ENCODE measurements around the gene CNGA4.
"Not testable (repeated sequence)": the region's sequence is repeated elsewhere in the genome, so short reads cannot be mapped to it uniquely, and the experiment has no call there.

CNGA4 gene

GRCh38 chr11:6263662-6264061 lies 24.8 kb downstream of the CNGA4 start:
- no peak for DNase-seq (ENCODE audit: low read depth)

- DNase-seq (ENCODE audit: low read depth): no peak
These were observed 29.9 kb downstream of the CNGA4 start for GRCh38 chr11:6268820-6269219.

DNA sequence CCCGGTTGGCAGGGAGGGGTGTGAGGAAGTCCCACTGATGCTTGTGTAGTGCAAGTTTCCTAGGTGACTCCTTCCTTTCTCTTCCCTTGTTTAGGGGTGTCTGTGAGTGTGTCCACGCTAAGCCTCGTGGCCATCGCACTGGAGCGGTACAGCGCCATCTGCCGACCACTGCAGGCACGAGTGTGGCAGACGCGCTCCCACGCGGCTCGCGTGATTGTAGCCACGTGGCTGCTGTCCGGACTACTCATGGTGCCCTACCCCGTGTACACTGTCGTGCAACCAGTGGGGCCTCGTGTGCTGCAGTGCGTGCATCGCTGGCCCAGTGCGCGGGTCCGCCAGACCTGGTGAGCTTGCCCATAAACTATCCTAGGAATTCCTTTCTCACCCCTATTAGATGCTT lies 31.1 kb downstream of the CNGA4 start:
- no peak for DNase-seq (ENCODE audit: low read depth)

DNA sequence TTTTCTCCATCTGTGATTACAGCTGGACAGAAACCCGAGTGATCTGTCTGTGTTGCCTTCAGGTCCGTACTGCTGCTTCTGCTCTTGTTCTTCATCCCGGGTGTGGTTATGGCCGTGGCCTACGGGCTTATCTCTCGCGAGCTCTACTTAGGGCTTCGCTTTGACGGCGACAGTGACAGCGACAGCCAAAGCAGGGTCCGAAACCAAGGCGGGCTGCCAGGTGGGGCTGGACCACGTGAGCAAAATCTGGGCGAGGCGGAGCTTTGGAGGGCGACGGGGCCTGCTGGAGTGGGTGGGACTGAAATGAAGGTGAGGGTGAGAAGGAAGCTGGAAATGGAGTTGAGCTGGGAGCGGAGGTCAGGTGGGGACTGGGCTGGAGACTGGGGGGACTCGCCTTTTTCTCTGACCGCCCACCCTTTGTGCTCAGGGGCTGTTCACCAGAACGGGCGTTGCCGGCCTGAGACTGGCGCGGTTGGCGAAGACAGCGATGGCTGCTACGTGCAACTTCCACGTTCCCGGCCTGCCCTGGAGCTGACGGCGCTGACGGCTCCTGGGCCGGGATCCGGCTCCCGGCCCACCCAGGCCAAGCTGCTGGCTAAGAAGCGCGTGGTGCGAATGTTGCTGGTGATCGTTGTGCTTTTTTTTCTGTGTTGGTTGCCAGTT lies 31.8 kb downstream of the CNGA4 start:
- DNase-seq (ENCODE audit: low read depth): no peak

DNA sequence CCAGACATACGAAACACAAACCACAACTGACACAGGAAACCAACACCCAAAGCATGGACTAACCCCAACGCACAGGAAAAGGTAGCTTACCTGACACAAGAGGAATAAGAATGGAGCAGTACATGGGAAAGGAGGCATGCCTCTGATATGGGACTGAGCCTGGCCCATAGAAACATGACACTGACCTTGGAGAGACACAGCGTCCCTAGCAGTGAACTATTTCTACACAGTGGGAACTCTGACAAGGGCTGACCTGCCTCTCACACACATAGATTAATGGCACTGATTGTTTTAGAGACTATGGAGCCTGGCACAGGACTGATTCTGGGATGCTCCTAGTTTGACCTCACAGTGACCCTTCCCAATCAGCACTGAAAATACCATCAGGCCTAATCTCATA lies 32.7 kb downstream of the CNGA4 start:
- no peak for DNase-seq (ENCODE audit: low read depth)

GRCh38 chr11:6273188-6273587 lies 34.3 kb downstream of the CNGA4 start:
- no peak for DNase-seq (ENCODE audit: low read depth)

DNA sequence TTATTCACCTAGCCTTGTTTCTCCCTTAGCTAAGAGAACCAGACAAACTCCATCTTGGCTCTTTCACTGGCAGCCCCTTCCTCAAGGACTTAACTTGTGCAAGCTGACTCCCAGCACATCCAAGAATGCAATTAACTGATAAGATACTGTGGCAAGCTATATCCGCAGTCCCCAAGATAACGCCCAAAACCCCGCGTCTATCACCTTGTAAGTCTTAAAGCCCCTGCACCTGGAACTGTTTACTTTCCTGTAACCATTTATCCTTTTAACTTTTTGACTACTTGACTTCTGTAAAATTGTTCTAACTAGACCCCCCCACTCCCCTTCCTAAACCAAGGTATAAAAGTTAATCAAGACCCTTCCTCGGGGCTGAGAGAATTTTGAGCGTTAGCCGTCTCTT lies 41.9 kb downstream of the CNGA4 start:
- DNase-seq (ENCODE audit: low read depth): not testable (repeated sequence)

DNA sequence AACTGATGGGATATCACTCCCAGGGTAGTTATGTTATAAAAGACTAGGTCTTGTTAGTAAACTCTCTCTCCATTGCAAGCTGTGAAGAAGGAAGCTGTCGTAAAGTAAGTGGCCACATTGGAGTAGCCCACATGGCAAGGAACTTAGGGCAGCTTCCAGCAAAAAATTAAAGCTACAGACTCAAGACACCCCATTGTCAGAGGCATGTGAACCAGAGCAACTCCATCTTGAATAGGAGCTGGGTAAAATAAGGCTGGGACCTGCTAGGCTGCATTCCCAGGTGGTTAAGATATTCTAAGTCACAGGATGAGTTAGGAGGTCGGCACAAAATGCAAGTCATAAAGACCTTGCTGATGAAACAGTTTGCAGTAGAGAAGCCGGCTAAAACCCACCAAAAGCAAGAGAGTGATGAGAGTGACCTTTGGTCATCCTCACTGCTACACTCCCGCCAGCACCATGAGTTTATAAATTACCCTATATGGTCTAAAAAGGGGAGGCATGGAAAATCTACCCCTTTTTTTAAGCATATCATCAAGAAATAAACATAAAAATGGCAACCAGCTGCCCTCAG lies 44.6 kb downstream of the CNGA4 start:
- no peak for DNase-seq (ENCODE audit: low read depth)

GRCh38 chr11:6284250-6284649 lies 45.4 kb downstream of the CNGA4 start:
- no peak for DNase-seq (ENCODE audit: low read depth)

DNA sequence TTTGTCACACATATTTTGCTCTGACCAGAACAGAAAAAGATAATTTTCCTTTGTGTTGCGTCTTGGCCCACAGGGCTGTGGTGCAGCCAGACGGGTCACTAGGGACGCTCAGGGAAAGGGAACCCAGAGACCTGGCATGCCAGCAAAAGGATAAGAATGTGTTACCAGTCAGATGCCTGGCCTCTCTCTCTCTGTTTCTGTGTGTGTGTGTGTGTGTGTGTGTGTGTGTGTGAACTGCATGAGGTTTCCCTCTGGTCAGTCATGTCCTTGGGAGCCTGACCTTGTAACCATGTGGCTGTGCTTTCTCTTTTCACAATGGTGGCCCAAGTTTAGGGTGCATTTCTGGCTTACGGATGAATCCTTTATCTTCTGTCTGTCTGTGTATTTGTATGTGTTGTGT lies 46.1 kb downstream of the CNGA4 start:
- no peak for DNase-seq (ENCODE audit: low read depth)
